Activated naive CD8-positive, alpha-beta T cell (primary cell): Measurements from ENCODE around the gene BPGM.

ENCODE experiments used
- H3K27ac Mint-ChIP-seq: one replicate; pipeline ENCODE4 v1.8.0; 2021; ENCODE audit warnings: mixed read lengths
- H3K27me3 Mint-ChIP-seq: one replicate; pipeline ENCODE4 v1.8.0; 2021; ENCODE audit warnings: mixed read lengths
- H3K36me3 Mint-ChIP-seq: one replicate; pipeline ENCODE4 v1.8.0; 2021; ENCODE audit warnings: mixed read lengths
- H3K4me1 Mint-ChIP-seq: one replicate; pipeline ENCODE4 v1.8.0; 2021; ENCODE audit warnings: low read depth, mixed read lengths
- H3K4me3 Mint-ChIP-seq: one replicate; pipeline ENCODE4 v1.8.0; 2021; ENCODE audit warnings: mild to moderate bottlenecking, mixed read lengths
- H3K9me3 Mint-ChIP-seq: one replicate; pipeline ENCODE4 v1.8.0; 2021; ENCODE audit warnings: low read depth, mixed read lengths

BPGM gene

GRCh38 chr7:134625550-134625949 is 21.1 kb upstream of the BPGM start:
- Mint-ChIP-seq H3K4me3 (no peak overlapping the region), H3K36me3 (no peaks in the 10 kb centered on the region), H3K27me3 (peaks cover 26% of the 10 kb centered on the region), H3K27ac (no peak overlapping the region), H3K4me1 (no peaks in the 10 kb centered on the region), H3K9me3 (no peaks in the 10 kb centered on the region)

- H3K27me3 Mint-ChIP-seq: peaks cover 23% of the 10 kb centered on the region
- H3K36me3 Mint-ChIP-seq: no peaks in the 10 kb centered on the region
- no peak overlapping the region for H3K27ac Mint-ChIP-seq
- H3K9me3 Mint-ChIP-seq: no peaks in the 10 kb centered on the region
- H3K4me3 Mint-ChIP-seq: no peak overlapping the region
- no peaks in the 10 kb centered on the region for H3K4me1 Mint-ChIP-seq
Observed at GRCh38 chr7:134627109-134627774, 19.4 kb upstream of the BPGM start.

GRCh38 chr7:134627775-134628153 is 18.9 kb upstream of the BPGM start:
- H3K4me3 Mint-ChIP-seq: no peak overlapping the region
- no peaks in the 10 kb centered on the region for H3K4me1 Mint-ChIP-seq
- no peaks in the 10 kb centered on the region for H3K9me3 Mint-ChIP-seq
- H3K36me3 Mint-ChIP-seq: no peaks in the 10 kb centered on the region
- H3K27ac Mint-ChIP-seq: no peak overlapping the region
- H3K27me3 Mint-ChIP-seq: peaks cover 21% of the 10 kb centered on the region

- Mint-ChIP-seq H3K4me1 (peaks cover 3% of the 10 kb centered on the region), H3K27me3 (peaks cover 19% of the 10 kb centered on the region), H3K4me3 (no peak overlapping the region), H3K27ac (no peak overlapping the region), H3K9me3 (no peaks in the 10 kb centered on the region), H3K36me3 (no peaks in the 10 kb centered on the region)
Observed at GRCh38 chr7:134629445-134629844, 17.2 kb upstream of the BPGM start.

GRCh38 chr7:134630237-134630636 is 16.4 kb upstream of the BPGM start:
- H3K9me3 Mint-ChIP-seq: no peaks in the 10 kb centered on the region

GRCh38 chr7:134630893-134631292 is 15.8 kb upstream of the BPGM start:
- Mint-ChIP-seq H3K4me3 (no peak overlapping the region), H3K27me3 (peaks cover 12% of the 10 kb centered on the region), H3K9me3 (no peaks in the 10 kb centered on the region), H3K27ac (no peak overlapping the region), H3K4me1 (peaks cover 9% of the 10 kb centered on the region), H3K36me3 (no peaks in the 10 kb centered on the region)

More at GRCh38 chr7:134630237-134630636, 16.4 kb upstream of the BPGM start:
- H3K4me3 Mint-ChIP-seq: no peak overlapping the region
- H3K36me3 Mint-ChIP-seq: no peaks in the 10 kb centered on the region
- H3K27ac Mint-ChIP-seq: no peak overlapping the region
- H3K27me3 Mint-ChIP-seq: peaks cover 12% of the 10 kb centered on the region
- peaks cover 3% of the 10 kb centered on the region for H3K4me1 Mint-ChIP-seq

- Mint-ChIP-seq H3K27ac (no peak overlapping the region), H3K27me3 (peaks cover 12% of the 10 kb centered on the region), H3K36me3 (peaks cover 2% of the 10 kb centered on the region), H3K4me3 (no peak overlapping the region), H3K4me1 (peaks cover 20% of the 10 kb centered on the region), H3K9me3 (no peaks in the 10 kb centered on the region)
Observed at GRCh38 chr7:134632052-134632451, 14.6 kb upstream of the BPGM start.

GRCh38 chr7:134632937-134633540 is 13.6 kb upstream of the BPGM start:
- no peak overlapping the region for H3K4me3 Mint-ChIP-seq
- H3K36me3 Mint-ChIP-seq: peaks cover 2% of the 10 kb centered on the region
- peaks cover 4% of the 10 kb centered on the region for H3K27me3 Mint-ChIP-seq
- H3K9me3 Mint-ChIP-seq: no peaks in the 10 kb centered on the region
- H3K4me1 Mint-ChIP-seq: peaks cover 25% of the 10 kb centered on the region
- H3K27ac Mint-ChIP-seq: peak overlapping the region; percentile 1

- Mint-ChIP-seq H3K4me3 (peak overlapping the region; percentile 48), H3K27ac (peak overlapping the region; percentile 82), H3K4me1 (peaks cover 33% of the 10 kb centered on the region), H3K36me3 (peaks cover 2% of the 10 kb centered on the region), H3K27me3 (no peaks in the 10 kb centered on the region), H3K9me3 (no peaks in the 10 kb centered on the region)
Observed at GRCh38 chr7:134636008-134636449, 10.6 kb upstream of the BPGM start.

- H3K9me3 Mint-ChIP-seq: no peaks in the 10 kb centered on the region
- H3K4me1 Mint-ChIP-seq: peaks cover 35% of the 10 kb centered on the region
- H3K36me3 Mint-ChIP-seq: peaks cover 2% of the 10 kb centered on the region
- H3K4me3 Mint-ChIP-seq: peak overlapping the region; percentile 40
- peak overlapping the region; percentile 84 for H3K27ac Mint-ChIP-seq
- no peaks in the 10 kb centered on the region for H3K27me3 Mint-ChIP-seq
Observed at GRCh38 chr7:134637441-134637840, 9.2 kb upstream of the BPGM start.

- Mint-ChIP-seq H3K4me3 (peak overlapping the region; percentile 40), H3K27me3 (no peaks in the 10 kb centered on the region), H3K4me1 (peaks cover 36% of the 10 kb centered on the region), H3K27ac (peak overlapping the region; percentile 84), H3K36me3 (peaks cover 2% of the 10 kb centered on the region), H3K9me3 (no peaks in the 10 kb centered on the region)
Observed at GRCh38 chr7:134637934-134638719, 8.5 kb upstream of the BPGM start.

- peaks cover 36% of the 10 kb centered on the region for H3K4me1 Mint-ChIP-seq
- H3K27me3 Mint-ChIP-seq: no peaks in the 10 kb centered on the region
- H3K9me3 Mint-ChIP-seq: no peaks in the 10 kb centered on the region
- no peak overlapping the region for H3K27ac Mint-ChIP-seq
- H3K36me3 Mint-ChIP-seq: peaks cover 2% of the 10 kb centered on the region
- H3K4me3 Mint-ChIP-seq: no peak overlapping the region
Observed at GRCh38 chr7:134639061-134639460, 7.6 kb upstream of the BPGM start.

GRCh38 chr7:134639683-134640279 is 6.9 kb upstream of the BPGM start:
- H3K27me3 Mint-ChIP-seq: no peaks in the 10 kb centered on the region
- H3K27ac Mint-ChIP-seq: no peak overlapping the region
- H3K4me1 Mint-ChIP-seq: peaks cover 36% of the 10 kb centered on the region
- H3K4me3 Mint-ChIP-seq: no peak overlapping the region
- H3K9me3 Mint-ChIP-seq: no peaks in the 10 kb centered on the region
- peaks cover 2% of the 10 kb centered on the region for H3K36me3 Mint-ChIP-seq

GRCh38 chr7:134640842-134641715 is 5.6 kb upstream of the BPGM start:
- H3K4me3 Mint-ChIP-seq: no peak overlapping the region
- no peaks in the 10 kb centered on the region for H3K9me3 Mint-ChIP-seq
- H3K27ac Mint-ChIP-seq: peak overlapping the region; percentile 55
- peaks cover 29% of the 10 kb centered on the region for H3K4me1 Mint-ChIP-seq
- peaks cover 2% of the 10 kb centered on the region for H3K36me3 Mint-ChIP-seq
- no peaks in the 10 kb centered on the region for H3K27me3 Mint-ChIP-seq
